Astrocyte of the hippocampus (primary cell): Measurements from ENCODE around the gene TMPRSS9.

ENCODE experiments used
- DNase-seq: peaks from one replicate; pipeline ENCODE4 v3.0.0; 2011; ENCODE audit warnings: low read depth, low spot score

The TMPRSS9 gene

GRCh38 chr19:2359992-2360685 lies at the start of gene TMPRSS9:
Gene TMPRSS9, plus strand, starts transcription at chr19:2360265. Its CDS starts 29,521 bp downstream, at chr19:2389786.
- DNase-seq = no peak

DNA sequence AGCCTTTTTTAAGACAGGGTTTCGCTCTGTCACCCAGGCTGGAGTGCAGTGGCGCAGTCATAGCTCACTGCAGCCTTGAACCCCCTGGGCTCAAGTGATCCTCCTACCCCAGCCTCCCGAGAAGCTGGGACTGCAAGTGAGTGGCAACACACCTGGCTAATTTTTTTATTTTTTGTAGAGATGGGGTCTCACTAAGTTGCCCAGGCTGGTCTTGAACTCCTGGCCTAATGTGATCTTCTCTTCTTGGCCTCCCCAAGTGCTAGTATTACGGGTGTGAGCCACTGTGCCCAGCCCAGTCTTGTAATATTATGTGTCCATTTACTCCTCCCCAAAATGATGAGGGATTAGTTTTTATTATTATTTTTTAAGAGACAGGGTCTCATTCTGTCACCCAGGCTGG lies 49.0 kb upstream of the TMPRSS9 start:
- DNase-seq = no peak

DNA sequence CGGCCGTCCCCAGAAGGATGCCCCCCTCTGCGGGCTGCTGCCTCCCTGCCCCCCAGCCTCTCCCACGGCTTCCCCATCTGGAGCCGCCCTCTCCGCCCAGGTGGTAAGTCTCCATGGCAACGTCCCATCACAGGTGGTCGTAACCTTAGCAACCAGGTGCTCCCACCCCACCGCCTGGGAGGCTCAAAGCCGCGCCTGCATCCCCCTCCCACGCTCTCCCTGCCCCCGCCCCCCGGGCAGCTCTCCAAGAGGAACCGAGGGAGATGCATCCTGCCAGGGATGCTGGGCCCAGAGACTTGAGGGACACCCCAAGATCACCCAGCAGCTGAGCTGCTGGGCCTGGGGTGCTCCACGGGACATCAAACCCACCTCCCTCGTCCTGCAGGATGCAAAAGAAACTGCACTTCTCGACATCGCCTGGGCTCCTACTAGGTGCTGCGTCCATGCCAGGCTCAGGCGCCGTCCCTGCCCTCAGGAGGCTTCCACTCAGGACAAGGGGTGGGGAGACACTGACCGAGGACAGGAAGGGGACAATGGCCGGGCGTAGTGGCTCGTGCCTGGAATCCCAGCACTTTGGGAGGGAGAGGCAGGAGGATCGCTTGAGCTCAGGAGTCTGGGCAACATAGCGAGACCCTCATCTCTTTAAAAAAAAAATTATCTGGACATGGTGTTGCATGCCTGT lies 47.1 kb upstream of the TMPRSS9 start:
- DNase-seq = no peak

DNA sequence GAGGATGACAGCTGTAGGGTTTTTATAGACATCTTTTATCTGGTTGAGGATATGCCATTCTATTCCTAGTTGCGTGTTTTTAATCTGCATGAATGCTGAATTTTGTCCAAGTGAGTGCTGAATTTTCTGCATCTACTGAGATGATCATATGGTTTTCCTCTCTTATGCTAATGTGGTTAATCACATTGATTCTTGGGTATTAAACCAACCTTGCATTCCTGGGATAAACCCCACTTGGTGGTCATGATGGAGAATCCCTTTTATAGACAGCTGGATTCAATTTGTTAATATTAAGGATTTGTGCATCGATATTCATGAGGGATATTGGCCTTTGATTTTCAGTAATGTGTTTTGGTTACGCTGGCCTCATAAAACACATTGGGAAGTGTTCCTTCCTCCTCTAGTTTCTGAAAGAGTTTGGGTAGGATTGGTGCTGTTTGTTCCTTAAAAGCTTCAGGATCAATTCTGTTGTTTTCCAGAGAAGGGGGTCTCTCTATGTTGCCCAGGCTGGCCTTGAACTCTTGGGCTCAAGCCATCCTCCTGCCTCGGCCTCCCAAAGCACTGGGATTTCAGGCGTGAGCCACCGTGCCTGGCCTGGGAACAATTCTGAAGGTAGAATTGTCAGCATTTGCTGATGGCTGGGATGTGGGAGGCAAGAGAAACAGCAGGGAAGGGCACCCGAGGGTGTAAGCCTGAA lies 44.8 kb upstream of the TMPRSS9 start:
- DNase-seq = no peak

DNA sequence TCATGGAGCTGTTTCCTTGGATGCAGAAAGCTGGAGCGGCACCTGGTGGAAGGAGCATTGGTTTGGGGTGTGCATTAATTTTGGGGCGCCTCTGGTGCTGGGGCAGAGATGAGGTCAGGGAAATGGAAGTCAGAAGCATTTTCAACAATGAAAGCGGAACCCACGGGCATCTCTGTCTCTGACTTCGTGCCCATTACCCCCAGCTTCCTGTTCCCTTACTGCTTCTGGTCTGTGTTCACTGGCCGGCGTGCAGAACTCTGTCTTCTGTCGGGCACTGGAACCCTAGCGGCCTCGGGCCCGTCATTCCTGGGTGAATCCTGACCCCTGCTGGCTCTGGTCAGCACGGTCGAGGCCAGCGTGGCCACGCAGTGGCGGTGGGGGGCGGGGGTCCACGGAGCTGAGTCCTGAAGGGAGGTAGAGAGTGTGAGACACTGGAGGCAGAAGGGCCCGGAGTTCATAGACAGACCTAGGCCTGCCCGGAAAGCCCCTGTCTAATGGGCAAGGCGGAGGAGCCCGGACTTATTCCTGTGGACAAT lies 44.2 kb upstream of the TMPRSS9 start:
- peak; percentile 83 for DNase-seq

DNA sequence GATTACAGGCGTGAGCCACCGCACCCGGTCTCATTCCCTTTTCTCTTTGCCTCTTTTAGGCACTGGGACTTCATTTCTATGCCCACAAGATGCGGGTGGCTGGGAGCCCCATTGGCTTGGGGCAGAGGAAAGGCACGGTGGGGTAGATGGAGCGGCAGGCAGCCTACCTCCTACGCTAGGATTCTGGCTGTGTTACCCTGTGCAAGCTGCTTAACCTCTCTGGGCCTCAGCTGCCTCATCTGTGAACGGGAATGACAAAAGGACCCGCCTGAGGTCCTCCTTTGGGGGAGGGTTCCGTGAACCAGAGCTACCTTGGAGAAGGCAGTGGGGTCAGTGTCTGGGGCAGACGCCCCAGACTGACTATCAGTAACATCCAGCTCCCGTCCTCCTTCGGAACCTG lies 42.8 kb upstream of the TMPRSS9 start:
- DNase-seq = no peak

- DNase-seq = no peak
Measured at GRCh38 chr19:2317756-2318155, 42.3 kb upstream of the TMPRSS9 start.

GRCh38 chr19:2318923-2319322 lies 41.1 kb upstream of the TMPRSS9 start:
- DNase-seq = no peak

DNA sequence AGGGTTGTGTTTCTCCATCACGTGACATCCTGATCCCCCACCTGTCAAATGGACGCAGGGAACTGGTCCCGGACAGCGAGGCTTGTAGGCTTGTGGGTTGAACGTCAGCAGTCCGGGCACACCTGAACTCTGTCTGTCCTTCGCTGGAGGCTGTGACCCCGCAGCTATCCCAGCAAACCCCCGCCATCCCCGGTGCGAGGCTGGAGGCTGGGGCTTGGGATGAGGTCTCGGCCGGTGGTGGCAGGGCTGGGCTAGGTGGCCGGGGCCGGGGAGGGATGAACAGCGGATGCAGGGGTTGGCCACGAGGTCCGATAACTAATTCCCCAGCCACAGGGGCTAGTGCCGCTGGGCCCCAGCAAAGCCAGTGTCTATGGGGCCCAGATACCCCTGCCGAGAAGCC lies 40.5 kb upstream of the TMPRSS9 start:
- DNase-seq = no peak

DNA sequence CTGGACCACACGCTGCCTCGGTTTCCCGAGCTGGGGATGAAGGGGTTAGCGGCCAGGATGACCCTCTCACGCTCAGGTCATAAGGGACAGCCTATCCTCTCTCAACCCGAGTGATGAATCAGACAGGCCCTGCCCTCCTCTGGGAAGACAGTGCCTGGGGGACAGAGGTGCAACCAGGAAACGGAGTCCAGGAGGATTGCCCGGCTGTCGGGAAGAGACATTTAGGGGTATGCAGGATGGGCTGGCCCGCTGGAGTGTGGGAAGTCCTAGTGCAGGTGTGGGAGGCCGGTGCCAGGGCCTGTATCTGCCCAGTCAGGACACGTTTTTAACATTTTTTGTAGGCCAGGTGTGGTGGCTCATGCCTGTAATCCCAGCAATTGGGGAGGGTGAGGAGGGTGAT lies 40.0 kb upstream of the TMPRSS9 start:
- DNase-seq = no peak

GRCh38 chr19:2320939-2321338 lies 39.1 kb upstream of the TMPRSS9 start:
- DNase-seq = no peak

DNA sequence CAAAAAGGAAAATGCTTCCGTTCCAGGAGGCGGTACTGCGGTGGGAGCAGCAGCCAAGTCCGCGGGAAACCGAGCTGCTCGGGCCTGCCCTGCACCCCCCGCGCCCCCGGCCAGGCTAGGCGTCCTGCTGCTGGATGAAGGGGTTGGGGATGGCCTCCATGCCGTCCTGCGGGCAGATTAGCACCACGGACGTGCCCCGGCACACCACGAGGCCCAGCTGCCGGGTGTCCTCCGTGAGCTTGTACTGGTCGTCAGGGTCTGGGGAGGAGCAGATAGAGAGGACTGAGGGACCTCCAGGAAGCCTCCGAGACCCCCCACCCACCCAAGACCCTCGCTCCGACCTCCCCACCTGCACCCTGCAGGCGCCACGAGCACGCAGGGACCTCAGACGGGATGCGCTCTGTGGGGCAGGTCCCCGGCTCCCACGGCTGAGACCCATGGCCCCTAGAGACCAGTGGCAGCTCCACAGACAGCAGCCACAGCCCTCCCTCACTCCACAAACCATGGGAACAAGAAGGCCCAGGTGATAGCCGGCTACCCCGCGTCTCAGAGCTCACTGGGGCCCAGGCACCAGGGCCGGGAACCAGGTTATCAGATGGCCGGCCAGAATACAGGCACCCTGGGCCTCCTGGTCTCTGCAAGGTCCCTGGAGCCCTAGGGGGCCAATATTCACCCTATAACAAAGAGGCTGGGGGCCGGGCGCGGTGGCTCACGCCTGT lies 38.3 kb upstream of the TMPRSS9 start:
- DNase-seq = no peak

- DNase-seq = no peak
Measured at GRCh38 chr19:2323707-2324106, 36.4 kb upstream of the TMPRSS9 start.

GRCh38 chr19:2324220-2324948 lies 35.7 kb upstream of the TMPRSS9 start:
- DNase-seq = no peak

- DNase-seq = no peak
Measured at GRCh38 chr19:2325281-2326046, 34.6 kb upstream of the TMPRSS9 start.

GRCh38 chr19:2326699-2327360 lies 33.2 kb upstream of the TMPRSS9 start:
- no peak for DNase-seq

- DNase-seq = peak; percentile 89
Measured at GRCh38 chr19:2327773-2328400, 32.2 kb upstream of the TMPRSS9 start.

DNA sequence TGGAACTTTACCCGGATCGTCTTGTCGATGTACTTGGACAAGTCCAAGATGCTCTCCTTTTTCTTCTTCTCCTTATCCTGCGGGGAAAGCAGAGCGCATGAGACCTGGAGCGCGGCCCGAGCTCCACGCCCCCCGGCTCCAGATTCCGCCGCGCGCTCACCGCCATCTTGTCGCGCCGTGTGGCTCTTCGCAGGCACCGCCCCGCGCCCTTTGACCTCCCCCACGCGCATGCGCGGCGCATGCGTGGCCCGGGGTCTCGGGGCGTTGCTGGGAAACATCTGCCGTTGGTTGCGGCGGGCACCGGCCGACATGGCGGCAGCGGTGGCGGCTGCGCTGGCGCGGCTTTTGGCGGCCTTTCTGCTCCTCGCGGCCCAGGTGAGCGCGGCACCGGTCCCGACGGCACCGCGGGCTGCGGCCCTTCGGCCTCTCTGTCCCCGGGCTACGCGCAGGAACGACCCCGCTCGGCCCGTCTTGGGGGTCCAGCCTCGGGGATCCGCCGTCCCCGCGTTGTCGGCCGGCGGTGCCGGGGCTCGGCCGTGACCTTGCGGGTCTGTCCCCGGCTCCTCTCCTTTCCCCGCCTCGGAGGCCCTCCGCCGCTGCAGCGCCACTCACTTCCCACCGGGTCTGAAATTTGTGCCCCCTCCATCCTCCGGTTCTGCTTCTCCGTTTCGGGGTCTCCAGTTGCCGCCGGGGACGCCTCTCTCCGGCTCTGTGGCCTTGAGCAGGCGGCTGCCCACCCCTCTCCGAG lies 31.5 kb upstream of the TMPRSS9 start, which contains the start of the genes LSM7 and SPPL2B:
Gene LSM7, minus strand, starts transcription at position 186 of the 748 bp plus-strand sequence. Its CDS starts 20 bp downstream, at position 166.
Gene SPPL2B, plus strand, starts transcription at position 284 of the 748 bp plus-strand sequence. Its CDS starts 26 bp downstream, at position 310.
- peak; percentile 96 for DNase-seq

DNA sequence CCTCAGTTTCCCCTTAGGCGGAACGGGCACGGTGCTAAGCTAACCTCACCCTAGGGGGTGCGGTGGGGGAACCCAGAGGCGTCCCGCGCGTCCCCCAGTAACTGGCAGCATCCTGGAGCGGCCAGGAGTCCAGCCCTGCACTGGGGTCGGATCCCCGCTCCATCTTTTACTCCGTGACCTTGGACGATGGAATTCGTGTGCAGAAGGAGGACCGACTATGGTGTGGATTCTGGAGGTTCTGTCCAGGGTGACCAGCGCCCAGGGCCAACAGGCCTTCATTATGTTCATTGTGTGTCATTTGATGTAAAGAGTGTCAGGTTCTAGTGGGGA lies 31.0 kb upstream of the TMPRSS9 start:
- DNase-seq = no peak
